Naive thymus-derived CD4-positive, alpha-beta T cell (primary cell): ENCODE measurements around the gene SCG5. TPM values are rescaled to one million over a fixed set of nuclear protein-coding genes. Genes with fewer than 3 reads are reported as not detected.

Experiments used
- ATAC-seq: fragments of 150-1000 bp; cut with Tn5 transposase; 2 replicates; pipeline ENCODE4 v1.10.0; 2021; ENCODE audit warnings: mild to moderate bottlenecking, moderate library complexity
- CTCF ChIA-PET: fragments of 350-600 bp; sonication (Branson Sonifier 250); formaldehyde crosslinking; loops from one replicate; lab custom pipeline; 2021; ENCODE audit warnings: antibody characterized with exemption; lab: Charles Lee
- POLR2A ChIA-PET: fragments of 350-600 bp; sonication (Branson Sonifier 250); formaldehyde crosslinking; loops from one replicate; lab custom pipeline; 2021; ENCODE audit warnings: antibody characterized with exemption, inconsistent platforms; lab: Charles Lee
- DNase-seq, 9 donors: peaks; one replicate each; pipeline versions ENCODE4 v3.0.0 to v3.0.0-alpha.2; 2020 to 2022; ENCODE audit warnings: mixed read lengths in 1 of 9
- H3K27ac ChIP-seq: one replicate; pipeline ENCODE4 v1.7.0; 2013; ENCODE audit warnings: mild to moderate bottlenecking, low read depth, low read length, moderate library complexity
- H3K27me3 ChIP-seq, 2 donors: one replicate each; pipeline ENCODE4 v1.7.0; 2013; ENCODE audit warnings: low read length in 2 of 2, mild to moderate bottlenecking in 2 of 2, moderate library complexity in 2 of 2; ENCODE audit not compliant: control insufficient read depth in 2 of 2, insufficient read depth in 2 of 2
- H3K36me3 ChIP-seq, 3 experiments: 1 replicate in 2 of 3; 2 replicates in 1 of 3; pipeline ENCODE4 v1.7.0; 2013; ENCODE audit warnings: low read length in 3 of 3, mild to moderate bottlenecking in 3 of 3, moderate library complexity in 1 of 3; ENCODE audit not compliant: insufficient read depth in 3 of 3, control insufficient read depth in 2 of 3
- H3K4me1 ChIP-seq, 2 donors: one replicate each; pipeline ENCODE4 v1.7.0; 2013; ENCODE audit warnings: low read length in 2 of 2, mild to moderate bottlenecking in 2 of 2, moderate library complexity in 1 of 2; ENCODE audit not compliant: control insufficient read depth in 2 of 2, insufficient read depth in 2 of 2
- H3K4me3 ChIP-seq: 2 replicates; pipeline ENCODE4 v1.7.0; 2013; ENCODE audit warnings: mild to moderate bottlenecking, low read length
- H3K9me3 ChIP-seq, 3 experiments: 1 replicate in 2 of 3; 2 replicates in 1 of 3; pipeline ENCODE4 v1.7.0; 2013; ENCODE audit warnings: low read length in 3 of 3; ENCODE audit not compliant: control insufficient read depth in 2 of 3
- H3K27ac Mint-ChIP-seq, 9 donors: one replicate each; pipeline ENCODE4 v1.8.0; 2020 to 2022; ENCODE audit warnings: mixed read lengths in 9 of 9, mild to moderate bottlenecking in 8 of 9, moderate library complexity in 5 of 9, inconsistent platforms in 2 of 9
- H3K27me3 Mint-ChIP-seq, 5 donors: one replicate each; pipeline ENCODE4 v1.8.0; 2021 to 2022; ENCODE audit warnings: mixed read lengths in 5 of 5, mild to moderate bottlenecking in 1 of 5
- H3K36me3 Mint-ChIP-seq, 5 donors: one replicate each; pipeline ENCODE4 v1.8.0; 2020 to 2022; ENCODE audit warnings: mixed read lengths in 5 of 5, mild to moderate bottlenecking in 3 of 5, inconsistent platforms in 1 of 5
- H3K4me1 Mint-ChIP-seq, 7 donors: one replicate each; pipeline ENCODE4 v1.8.0; 2020 to 2022; ENCODE audit warnings: mixed read lengths in 7 of 7, mild to moderate bottlenecking in 3 of 7, inconsistent platforms in 1 of 7
- H3K4me3 Mint-ChIP-seq, 10 donors: one replicate each; pipeline ENCODE4 v1.8.0; 2020 to 2022; ENCODE audit warnings: mild to moderate bottlenecking in 10 of 10, mixed read lengths in 10 of 10, moderate library complexity in 6 of 10, inconsistent platforms in 2 of 10
- H3K9me3 Mint-ChIP-seq, 11 donors: one replicate each; pipeline ENCODE4 v1.8.0; 2020 to 2022; ENCODE audit warnings: mixed read lengths in 11 of 11, mild to moderate bottlenecking in 4 of 11, inconsistent platforms in 1 of 11, moderate library complexity in 1 of 11
- intact Hi-C, 2 donors: fragments of 100-400 bp; cut with micrococcal nuclease; formaldehyde crosslinking; loops; one replicate each; pipeline ENCODE4 v1.15.1; 2023
- polyA plus RNA-seq, 2 donors: library from polyadenylated mRNA; unstranded; fragments of 300-500 nt; fragmentation: Illumina TruSeq; gene quantifications; one replicate each; pipeline ENCODE4 v1.2.3, GENCODE V29; 2021
- total RNA-seq, 6 experiments: library from RNA in 5 of 6; stranded (reverse) in 5 of 6; gene quantifications; 1 replicate in 5 of 6; 2 replicates in 1 of 6; pipeline ENCODE4 v1.2.3 and lab custom pipeline; 2021 to 2026

The SCG5 gene
- total and polyA plus RNA-seq, 7 experiments from 2014 or later = 0.37 to 2.8 (median 0.57) TPM; not detected in 2

GRCh38 chr15:32694222-32694983 lies 52.9 kb downstream of the SCG5 start:
- no peak overlapping the region for H3K4me3 Mint-ChIP-seq
- H3K27me3 Mint-ChIP-seq = peaks cover 0 to 18% (median 13%) of the 10 kb centered on the region in 5 donors
- no peak overlapping the region for H3K4me3 ChIP-seq
- ATAC-seq (no peak), DNase-seq (no peak)
- no peak overlapping the region for H3K27ac ChIP-seq
- no peaks in the 10 kb centered on the region for H3K36me3 Mint-ChIP-seq
- no peaks in the 10 kb centered on the region for H3K36me3 ChIP-seq
- ChIA-PET POLR2A (no interaction called here), CTCF (no interaction called here)
- no peaks in the 10 kb centered on the region for H3K4me1 ChIP-seq
- no peaks in the 10 kb centered on the region for H3K4me1 Mint-ChIP-seq
- H3K27me3 ChIP-seq = no peaks in the 10 kb centered on the region
- intact Hi-C loops = no loop called here
- no peaks in the 10 kb centered on the region for H3K9me3 ChIP-seq
- H3K9me3 Mint-ChIP-seq = peaks cover 0 to under 1% (median 0%) of the 10 kb centered on the region in 11 donors
- H3K27ac Mint-ChIP-seq = no peak overlapping the region

DNA sequence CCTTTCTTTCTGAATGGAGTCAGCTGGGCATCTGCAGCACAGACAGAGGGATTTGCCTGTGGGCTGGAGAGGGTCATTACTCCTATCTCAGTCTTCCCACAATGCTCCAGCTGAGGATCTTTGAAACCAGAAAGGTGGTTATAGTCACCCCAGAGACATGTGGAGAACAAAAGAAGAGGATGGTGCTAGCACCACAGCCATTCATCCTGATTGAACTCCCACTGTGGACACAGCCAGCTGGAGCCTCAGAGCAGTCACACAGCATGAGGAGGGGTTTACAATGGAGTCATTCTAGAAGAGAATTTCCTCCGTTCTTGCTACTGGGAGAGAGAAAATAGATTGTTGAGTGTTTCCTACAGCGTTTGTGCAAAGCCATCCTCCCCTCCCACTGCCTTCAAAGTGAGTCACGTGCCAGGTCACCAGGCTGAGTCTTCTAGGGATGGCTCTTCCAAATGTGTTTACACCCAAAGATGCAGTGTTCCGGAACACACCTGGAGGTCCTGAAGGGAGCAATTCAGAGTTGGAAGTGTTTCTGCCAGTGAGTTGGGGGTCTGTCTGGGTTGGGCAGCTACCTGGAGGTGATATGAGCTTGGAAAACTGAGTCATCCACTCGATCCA lies 57.4 kb downstream of the SCG5 start:
- no peak overlapping the region for H3K4me3 Mint-ChIP-seq
- no peaks in the 10 kb centered on the region for H3K4me1 ChIP-seq
- DNase-seq (no peak), ATAC-seq (no peak)
- POLR2A ChIA-PET = no interaction called here
- intact Hi-C loops = no loop called here
- H3K27me3 ChIP-seq = no peaks in the 10 kb centered on the region
- CTCF ChIA-PET = no interaction called here
- no peaks in the 10 kb centered on the region for H3K4me1 Mint-ChIP-seq
- no peak overlapping the region for H3K27ac Mint-ChIP-seq
- H3K27me3 Mint-ChIP-seq = peaks cover 5 to 30% (median 24%) of the 10 kb centered on the region in 5 donors
- no peaks in the 10 kb centered on the region for H3K36me3 ChIP-seq
- H3K9me3 ChIP-seq = no peaks in the 10 kb centered on the region
- peaks cover 0 to 1% (median 0%) of the 10 kb centered on the region in 11 donors for H3K9me3 Mint-ChIP-seq
- no peak overlapping the region for H3K4me3 ChIP-seq
- H3K27ac ChIP-seq = no peak overlapping the region
- no peaks in the 10 kb centered on the region for H3K36me3 Mint-ChIP-seq

GRCh38 chr15:32700501-32701150 lies 59.1 kb downstream of the SCG5 start:
- H3K4me3 ChIP-seq = no peak overlapping the region
- CTCF ChIA-PET = no interaction called here
- no peaks in the 10 kb centered on the region for H3K36me3 ChIP-seq
- Mint-ChIP-seq H3K27ac (no peak overlapping the region), H3K27me3 (peaks cover 17 to 35% (median 29%) of the 10 kb centered on the region in 5 donors), H3K36me3 (no peaks in the 10 kb centered on the region), H3K4me1 (no peaks in the 10 kb centered on the region), H3K9me3 (peaks cover 0 to 1% (median 0%) of the 10 kb centered on the region in 11 donors), H3K4me3 (no peak overlapping the region)
- no peaks in the 10 kb centered on the region for H3K27me3 ChIP-seq
- no peaks in the 10 kb centered on the region for H3K4me1 ChIP-seq
- POLR2A ChIA-PET = no interaction called here
- intact Hi-C loops = no loop called here
- H3K9me3 ChIP-seq = no peaks in the 10 kb centered on the region
- no peak overlapping the region for H3K27ac ChIP-seq
- ATAC-seq = no peak
- no peak for DNase-seq

DNA sequence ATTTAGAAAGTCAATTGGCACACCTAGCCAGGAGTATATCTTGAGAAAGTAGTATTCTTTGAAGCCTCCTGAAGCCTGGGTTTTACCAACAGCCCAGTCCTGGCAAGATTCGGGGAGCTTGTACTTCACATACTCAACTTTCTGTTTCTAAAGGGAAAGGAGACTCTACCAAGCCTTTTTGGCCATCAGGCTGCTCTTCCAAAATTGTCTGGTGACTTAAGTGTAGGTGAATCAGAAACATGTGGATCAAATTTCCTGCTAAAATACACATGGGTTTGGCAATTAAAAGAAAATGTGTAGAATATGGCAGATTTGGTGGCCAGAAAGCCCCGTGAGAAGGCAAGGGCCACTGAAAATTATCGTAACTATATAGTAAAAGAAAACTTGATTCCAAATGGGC lies 60.4 kb downstream of the SCG5 start:
- Mint-ChIP-seq H3K27ac (no peak overlapping the region), H3K4me3 (no peak overlapping the region), H3K36me3 (no peaks in the 10 kb centered on the region), H3K9me3 (peaks cover 0 to 1% (median 0%) of the 10 kb centered on the region in 11 donors), H3K4me1 (no peaks in the 10 kb centered on the region), H3K27me3 (peaks cover 23 to 42% (median 36%) of the 10 kb centered on the region in 5 donors)
- intact Hi-C loops = no loop called here
- ChIA-PET POLR2A (no interaction called here), CTCF (no interaction called here)
- no peak for ATAC-seq
- Histone ChIP-seq H3K9me3 (no peaks in the 10 kb centered on the region), H3K36me3 (no peaks in the 10 kb centered on the region), H3K4me1 (no peaks in the 10 kb centered on the region), H3K27ac (no peak overlapping the region), H3K4me3 (no peak overlapping the region), H3K27me3 (no peaks in the 10 kb centered on the region)
- DNase-seq = no peak

- Mint-ChIP-seq H3K36me3 (no peaks in the 10 kb centered on the region), H3K9me3 (peaks cover 0 to under 1% (median 0%) of the 10 kb centered on the region in 11 donors), H3K27me3 (peaks cover 38 to 54% (median 40%) of the 10 kb centered on the region in 5 donors), H3K4me1 (peaks cover 0 to 1% (median 0%) of the 10 kb centered on the region in 7 donors), H3K27ac (no peak overlapping the region), H3K4me3 (no peak overlapping the region)
- H3K9me3 ChIP-seq = no peaks in the 10 kb centered on the region
- no peak overlapping the region for H3K27ac ChIP-seq
- no peaks in the 10 kb centered on the region for H3K4me1 ChIP-seq
- ATAC-seq (no peak), DNase-seq (no peak)
- peaks cover 0 to 1% of the 10 kb centered on the region in 2 donors for H3K27me3 ChIP-seq
- H3K36me3 ChIP-seq = no peaks in the 10 kb centered on the region
- CTCF ChIA-PET = no interaction called here
- POLR2A ChIA-PET = no interaction called here
- intact Hi-C loops = no loop called here
- no peak overlapping the region for H3K4me3 ChIP-seq
These were observed 63.0 kb downstream of the SCG5 start for GRCh38 chr15:32704395-32704981.

- ATAC-seq = no peak
- H3K36me3 Mint-ChIP-seq = no peaks in the 10 kb centered on the region
- H3K4me1 Mint-ChIP-seq = peaks cover 0 to 1% (median 0%) of the 10 kb centered on the region in 7 donors
- H3K27ac Mint-ChIP-seq = no peak overlapping the region
- peaks cover 0 to 3% of the 10 kb centered on the region in 2 donors for H3K27me3 ChIP-seq
- H3K27ac ChIP-seq = no peak overlapping the region
- POLR2A ChIA-PET = no interaction called here
- H3K36me3 ChIP-seq = no peaks in the 10 kb centered on the region
- no peaks in the 10 kb centered on the region for H3K4me1 ChIP-seq
- peaks cover 37 to 54% (median 47%) of the 10 kb centered on the region in 5 donors for H3K27me3 Mint-ChIP-seq
- intact Hi-C loops = no loop called here
- no peaks in the 10 kb centered on the region for H3K9me3 Mint-ChIP-seq
- CTCF ChIA-PET = no interaction called here
- no peak overlapping the region for H3K4me3 ChIP-seq
- no peak overlapping the region for H3K4me3 Mint-ChIP-seq
- H3K9me3 ChIP-seq = no peaks in the 10 kb centered on the region
- DNase-seq = no peak
These were observed 63.9 kb downstream of the SCG5 start for GRCh38 chr15:32705446-32705845.
